HG03378 (cell line): ENCODE results near the gene WDR7.

Experiments used
- ATAC-seq: cut with Tn5 transposase; IDR thresholded peaks from one replicate; pipeline ENCODE4 v1.9.1; 2021; ENCODE audit warnings: mild to moderate bottlenecking, moderate library complexity; ENCODE audit not compliant: unreplicated experiment

WDR7 gene

DNA sequence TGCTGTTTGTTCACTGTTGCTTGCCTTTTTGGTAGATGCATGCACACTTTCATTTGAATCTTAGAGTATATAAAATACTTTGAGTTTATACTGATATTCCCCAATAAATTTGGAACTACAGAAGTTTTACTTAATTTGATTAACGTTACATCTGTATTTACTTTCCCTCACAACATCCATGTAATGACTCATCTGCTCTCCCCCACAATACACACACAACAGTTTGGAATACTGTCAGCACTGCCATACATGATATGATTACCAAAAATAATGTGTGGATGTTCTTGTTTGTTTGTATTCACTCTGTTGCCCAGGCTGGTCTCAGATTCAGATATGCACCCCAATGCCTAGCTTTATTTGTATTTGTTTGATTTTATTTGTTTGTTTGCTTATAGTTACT lies 144.2 kb downstream of the WDR7 start:
- no peak for ATAC-seq

GRCh38 chr18:56799756-56800155 lies 148.6 kb downstream of the WDR7 start:
- ATAC-seq, result no peak

DNA sequence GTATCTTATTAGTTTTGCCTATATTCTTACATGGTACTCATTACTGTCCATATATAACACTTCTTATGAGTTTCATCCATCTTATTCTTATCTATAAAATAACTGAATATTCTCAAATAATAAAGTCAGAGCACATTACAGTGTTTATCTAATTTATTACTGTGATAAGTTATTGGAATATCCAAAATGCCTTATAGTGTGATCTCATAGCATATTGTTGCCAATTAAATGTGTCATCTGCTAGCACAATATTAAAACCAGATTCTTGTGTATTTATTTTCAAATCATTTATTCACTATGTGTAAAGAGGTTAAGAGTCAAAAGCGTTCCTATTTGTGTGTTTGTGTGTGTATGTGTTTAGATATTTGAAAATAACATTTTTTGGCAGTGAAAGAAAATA lies 151.9 kb downstream of the WDR7 start:
- no peak for ATAC-seq

DNA sequence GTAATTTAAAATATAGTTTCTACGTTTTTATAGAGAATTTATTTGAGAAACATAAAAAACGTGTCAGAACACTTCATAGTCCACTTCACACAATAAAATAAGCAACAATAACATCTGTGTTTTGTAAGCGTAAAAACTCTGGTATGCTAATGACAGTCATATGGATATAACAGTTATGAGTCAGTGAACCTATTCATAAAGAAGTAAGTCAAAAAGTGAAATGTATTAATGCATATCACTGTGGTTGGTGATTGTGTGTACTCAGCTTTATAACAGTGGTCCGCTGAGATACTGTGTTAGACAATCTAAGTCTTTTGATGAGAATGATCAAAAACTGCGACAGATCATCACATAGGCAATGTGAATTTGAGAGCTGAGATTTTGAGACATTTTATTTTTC lies 153.2 kb downstream of the WDR7 start:
- ATAC-seq, result no peak

- no peak for ATAC-seq
Measured at GRCh38 chr18:56807901-56808300, 156.7 kb downstream of the WDR7 start.

DNA sequence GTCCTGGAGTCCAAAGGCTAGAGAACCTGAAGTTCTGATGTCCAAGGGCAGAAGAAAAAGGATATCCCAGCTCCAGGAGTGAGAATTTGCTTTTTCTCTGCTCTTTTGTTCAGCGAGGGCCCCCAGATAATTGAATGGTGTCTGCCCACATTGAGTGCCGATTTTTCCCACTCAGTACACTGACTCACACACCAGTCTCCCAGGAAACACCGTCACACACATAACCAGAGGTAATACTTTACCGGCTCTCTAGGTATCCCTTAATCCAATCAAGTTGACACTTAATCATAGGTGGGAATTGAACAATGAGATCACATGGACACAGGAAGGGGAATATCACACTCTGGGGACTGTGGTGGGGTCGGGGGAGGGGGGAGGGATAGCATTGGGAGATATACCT lies 161.5 kb downstream of the WDR7 start:
- no peak for ATAC-seq

DNA sequence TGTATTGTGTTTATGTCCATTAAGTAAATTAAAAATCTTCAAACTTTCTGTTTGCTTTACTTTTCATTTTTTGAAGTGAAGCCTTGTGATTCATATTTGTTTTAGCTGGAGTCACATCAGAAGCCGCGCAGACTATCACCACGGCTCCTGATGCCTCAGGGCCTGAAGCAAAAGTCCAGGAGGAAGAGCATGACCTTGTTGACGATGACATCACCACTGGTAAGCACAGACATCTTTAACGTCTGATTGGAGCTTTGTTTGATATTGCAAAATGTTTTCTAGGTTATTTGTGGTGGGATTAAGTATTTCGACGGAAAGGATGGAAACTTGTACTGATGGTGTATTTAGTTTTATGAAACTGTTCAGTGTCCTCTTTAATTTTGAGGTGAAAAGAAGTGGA lies 164.8 kb downstream of the WDR7 start:
- ATAC-seq, result no peak

DNA sequence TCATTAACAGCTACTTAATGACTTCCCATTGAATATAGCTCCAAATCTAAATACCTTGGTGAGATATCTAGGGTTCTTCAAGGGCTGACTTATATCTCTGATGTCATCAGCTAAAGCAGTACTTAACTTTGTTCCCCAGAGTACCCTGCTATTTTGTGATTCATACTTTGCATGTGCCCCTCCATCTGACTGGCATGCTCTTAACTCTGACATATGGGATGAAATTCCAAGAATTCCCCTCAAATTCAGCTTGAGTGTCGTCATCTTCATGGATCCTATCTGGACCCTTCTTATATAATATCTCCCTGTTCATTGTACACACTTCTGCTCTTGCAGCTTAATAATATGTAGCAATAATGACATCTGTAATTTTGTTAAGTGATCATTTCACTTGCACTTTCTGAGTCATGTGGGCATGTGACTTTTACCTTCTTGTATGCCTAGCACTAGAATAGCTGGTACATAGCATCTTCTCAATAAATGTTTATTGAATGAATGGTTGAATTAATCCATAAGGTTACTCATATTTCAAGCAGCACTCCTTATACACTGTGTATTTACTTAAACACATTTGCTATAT lies 172.9 kb downstream of the WDR7 start:
- ATAC-seq, result no peak

GRCh38 chr18:56825321-56825720 lies 174.2 kb downstream of the WDR7 start:
- no peak for ATAC-seq

- no peak for ATAC-seq
Measured at GRCh38 chr18:56825878-56826277, 174.7 kb downstream of the WDR7 start.

- ATAC-seq, result no peak
Measured at GRCh38 chr18:56831988-56832387, 180.8 kb downstream of the WDR7 start.

GRCh38 chr18:56835331-56835730 lies 184.2 kb downstream of the WDR7 start:
- ATAC-seq, result no peak

DNA sequence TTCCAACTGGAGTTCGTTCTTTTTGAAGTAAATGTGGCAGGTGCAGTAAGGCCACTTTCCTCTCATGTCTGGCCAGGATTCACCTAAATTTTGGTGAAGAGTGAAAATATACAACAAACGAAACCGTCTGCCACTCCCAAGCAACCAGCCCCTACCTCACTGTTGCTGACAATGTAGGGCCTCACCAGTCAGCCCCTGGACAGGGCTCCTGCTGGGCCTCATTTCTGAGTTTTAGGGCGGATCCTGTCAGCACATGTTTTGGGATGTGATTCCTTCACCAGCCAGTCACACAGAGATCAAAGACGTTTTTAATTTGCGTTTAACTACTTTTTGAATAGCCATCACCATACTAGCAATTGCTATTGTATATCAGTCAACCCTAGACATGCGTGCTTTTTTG lies 185.0 kb downstream of the WDR7 start:
- no peak for ATAC-seq

DNA sequence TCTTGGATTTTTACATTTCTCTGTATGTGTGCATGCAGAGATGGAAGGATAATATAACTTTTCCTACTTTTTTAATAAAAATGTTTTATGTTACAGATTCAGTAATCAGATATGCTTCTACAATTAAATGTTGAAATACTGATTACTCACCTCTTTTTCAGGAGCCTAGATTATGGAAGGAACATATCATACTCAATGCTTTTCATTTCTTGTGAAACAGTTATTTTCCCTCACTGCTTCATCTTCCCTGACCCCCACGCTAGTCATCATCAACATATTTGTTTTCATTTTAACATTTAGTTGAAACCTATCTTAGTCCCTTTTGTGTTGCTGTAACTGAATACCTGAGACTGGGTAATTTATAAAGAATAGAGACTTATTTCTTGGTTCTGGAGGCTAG lies 190.7 kb downstream of the WDR7 start:
- ATAC-seq, result no peak

- ATAC-seq, result no peak
Measured at GRCh38 chr18:56843241-56843640, 192.1 kb downstream of the WDR7 start.

DNA sequence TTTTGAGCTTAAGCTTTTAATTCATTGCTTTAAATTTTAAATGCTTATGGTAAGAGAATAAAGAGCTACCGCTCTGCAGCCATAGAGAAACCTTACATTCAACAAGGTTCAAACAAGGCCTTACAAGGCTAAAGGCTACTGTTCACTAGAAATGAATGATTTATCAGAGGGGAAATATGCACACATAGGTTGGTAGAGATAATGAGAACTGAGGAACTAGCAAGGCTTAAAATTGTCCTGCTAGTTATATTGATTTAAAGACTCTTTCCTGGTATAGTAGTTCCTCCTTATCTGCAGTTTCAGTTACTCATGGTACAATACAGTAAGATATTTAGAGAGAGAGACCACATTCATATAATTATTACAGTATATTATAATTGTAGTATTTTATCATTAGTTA lies 193.4 kb downstream of the WDR7 start:
- ATAC-seq, result no peak

DNA sequence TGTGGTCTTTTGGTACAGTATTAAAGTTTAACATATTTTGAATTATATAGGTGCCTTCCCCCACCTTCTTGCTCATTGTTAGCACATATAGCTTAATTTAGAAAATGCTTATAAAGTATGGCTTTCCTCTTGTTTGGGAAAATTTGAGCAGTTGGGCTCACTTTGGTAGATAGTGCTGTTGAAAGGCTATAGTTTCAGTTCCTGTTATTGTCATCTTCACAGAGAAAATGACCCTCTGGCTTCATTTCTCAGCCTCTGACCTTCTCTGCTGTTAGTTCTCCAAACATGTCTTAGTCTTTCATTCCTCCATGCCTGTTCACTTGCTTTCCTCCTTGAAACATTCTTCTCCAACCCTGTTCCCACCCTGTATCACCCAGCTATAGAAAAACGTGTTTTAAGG lies 200.6 kb downstream of the WDR7 start:
- ATAC-seq, result peak; percentile 93

DNA sequence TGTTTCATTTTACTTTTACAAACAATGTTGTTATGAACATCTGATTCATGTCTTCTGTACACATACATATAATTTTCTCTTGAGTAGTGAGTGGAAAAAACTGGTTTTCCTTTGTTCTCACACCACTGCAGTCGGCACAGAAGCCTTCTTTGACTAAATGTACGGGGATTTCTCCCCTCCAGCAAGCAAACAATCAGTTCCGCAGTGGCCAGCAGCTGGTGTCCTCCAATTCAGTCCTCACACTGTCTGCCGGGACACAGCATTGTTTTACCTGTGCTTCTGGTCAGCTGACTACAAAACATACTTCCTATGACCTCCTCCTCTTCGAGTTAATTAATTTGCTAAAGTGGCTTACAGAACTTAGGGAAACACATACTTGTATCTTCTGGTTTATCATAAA lies 202.8 kb downstream of the WDR7 start:
- ATAC-seq, result no peak

- no peak for ATAC-seq
Measured at GRCh38 chr18:56861244-56861643, 210.1 kb downstream of the WDR7 start.

DNA sequence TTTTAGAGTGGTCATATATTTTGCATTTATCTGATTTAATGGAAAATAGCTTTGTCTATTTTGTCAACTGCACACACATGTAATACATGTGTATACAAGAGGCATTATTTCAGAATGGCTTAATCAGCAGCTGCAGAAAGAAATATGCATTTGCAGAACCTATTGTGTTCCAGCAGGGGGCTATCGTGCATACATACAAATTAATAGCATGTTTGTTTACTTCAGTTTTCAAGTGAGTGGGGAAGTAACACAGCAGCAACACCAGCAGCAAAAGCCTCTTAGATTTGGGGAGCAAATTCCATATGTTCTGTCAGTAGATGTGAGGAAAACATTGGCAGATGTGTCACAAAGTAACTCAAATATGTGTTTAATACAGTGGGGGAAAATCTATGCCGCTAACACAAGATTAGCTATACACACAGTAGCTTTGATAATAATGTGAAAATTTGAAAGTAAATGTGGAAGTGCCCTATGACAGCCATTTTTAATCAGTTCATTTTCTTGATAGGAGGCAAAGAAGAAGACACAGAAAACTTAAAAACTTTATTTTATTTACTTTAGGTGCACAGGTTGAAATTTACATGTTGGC lies 218.1 kb downstream of the WDR7 start:
- ATAC-seq, result peak; percentile 81

DNA sequence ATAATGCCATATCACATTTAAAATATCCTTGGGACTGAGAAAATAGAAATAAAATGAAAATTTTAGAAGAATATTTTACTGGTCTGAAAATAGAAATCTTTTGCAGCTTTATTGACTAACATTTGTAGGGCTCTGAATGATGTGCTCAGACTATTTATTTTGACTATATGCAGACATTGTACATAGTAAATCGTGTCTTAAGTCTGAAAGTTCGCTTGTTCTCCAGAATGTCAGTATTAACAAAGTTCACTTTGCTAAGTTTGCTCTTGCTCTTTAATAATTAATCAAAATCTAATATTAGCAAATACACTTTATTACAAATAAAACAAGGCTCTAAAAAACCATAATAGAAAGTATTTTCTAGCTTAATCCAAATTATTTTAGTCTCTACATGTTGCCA lies 219.8 kb downstream of the WDR7 start:
- no peak for ATAC-seq

- no peak for ATAC-seq
Measured at GRCh38 chr18:56872140-56872539, 221.0 kb downstream of the WDR7 start.

DNA sequence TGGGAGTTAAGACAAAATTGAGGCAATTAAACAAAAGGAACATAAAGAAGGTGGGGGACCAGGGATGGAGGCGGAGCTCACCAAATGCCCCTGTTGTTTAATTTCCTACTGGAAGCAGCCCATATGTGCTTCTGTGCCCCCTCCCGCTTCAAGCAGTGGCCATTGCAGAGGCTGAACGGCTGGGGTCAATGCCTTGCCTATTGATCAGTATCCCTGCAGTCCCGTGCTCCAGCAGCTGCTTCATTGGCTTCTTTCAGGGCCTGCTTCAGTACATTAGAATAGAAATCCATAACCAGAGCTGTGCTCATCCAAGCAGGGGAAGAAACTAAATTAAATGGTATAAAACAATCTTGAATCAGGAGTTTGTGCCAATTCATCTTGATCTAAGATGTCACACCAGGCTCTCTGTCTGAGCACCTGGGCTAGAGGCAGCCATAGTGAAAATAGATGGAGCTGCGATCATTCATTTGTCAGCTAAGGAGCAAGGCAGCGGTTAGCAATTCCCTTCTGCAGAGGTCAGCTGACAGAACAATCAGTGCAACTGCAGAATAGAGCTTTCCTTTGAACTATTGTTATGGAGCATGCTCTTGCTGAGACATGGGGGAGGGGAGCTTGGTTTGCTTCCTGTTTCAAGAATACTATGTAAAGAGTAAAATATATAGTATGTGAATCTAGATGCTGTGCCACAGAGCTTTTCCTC lies 222.4 kb downstream of the WDR7 start:
- ATAC-seq, result no peak
